ENCODE measurements around the gene SVOP. TPM values are rescaled to one million over a fixed set of nuclear protein-coding genes. Genes with fewer than 3 reads are reported as not detected.

SVOP gene
- total and polyA plus RNA-seq, 2 of the 4 experiments (the other 2 are of a cell fraction): not detected

DNA sequence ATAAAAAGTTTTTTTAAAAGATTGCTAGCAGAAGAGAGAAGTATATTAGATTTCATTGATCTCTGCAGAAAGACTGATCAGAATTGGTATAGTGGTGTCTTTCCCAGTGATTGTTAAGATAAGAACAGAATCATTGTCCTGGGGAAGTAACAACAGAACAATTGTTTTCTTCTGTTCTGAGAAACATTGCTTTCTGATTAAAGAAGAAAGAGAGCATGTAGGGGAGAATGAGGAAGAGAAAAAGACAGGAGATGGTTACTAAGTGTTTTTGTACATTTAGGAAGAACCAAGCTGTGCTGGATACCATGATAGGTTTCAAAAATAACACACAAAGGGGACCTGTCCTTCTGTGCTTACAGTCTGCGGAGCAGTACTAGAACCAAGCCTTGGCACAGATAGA lies 36.5 kb upstream of the SVOP start:
- Histone ChIP-seq H2BK5ac (ENCODE audit: low read depth, low read length, poor library complexity, severe bottlenecking) (no peak overlapping the region), H4K8ac (ENCODE audit: low read depth in 2 of 2, low read length in 2 of 2) (no peak overlapping the region), H3K27me3 (ENCODE audit: control insufficient read depth, insufficient read depth, low read length) (no peaks in the 10 kb centered on the region), H3K36me3 (ENCODE audit: control insufficient read depth, insufficient read depth, low read length) (peaks cover 5% of the 10 kb centered on the region), H3K4me3 (ENCODE audit: insufficient read depth, low read depth, low read length) (no peak overlapping the region), H3K18ac (ENCODE audit: low read depth, low read length) (no peak overlapping the region), H3K4me2 (ENCODE audit: low read depth, low read length) (no peak overlapping the region), H3K14ac (replicated peaks; ENCODE audit: low read depth, low read length) (no peak overlapping the region), H3K4ac (ENCODE audit: low read depth, low read length) (no peak overlapping the region), H2BK15ac (ENCODE audit: low read depth, low read length) (no peak overlapping the region), H3K27ac (ENCODE audit: insufficient read depth, low read length) (no peak overlapping the region), H2AK5ac (ENCODE audit: low read depth, low read length) (no peak overlapping the region), H3K23ac (ENCODE audit: low read depth, low read length) (no peak overlapping the region), H4K91ac (ENCODE audit: insufficient read depth, low read depth, low read length) (no peak overlapping the region), H2BK120ac (ENCODE audit: low read depth, low read length) (no peak overlapping the region), H2BK20ac (ENCODE audit: low read depth, low read length) (no peak overlapping the region), H3K79me1 (ENCODE audit: low read depth in 1 of 2, low read length in 2 of 2) (peaks cover 11 to 15% of the 10 kb centered on the region in 2 experiments; a peak in 3 of 4 replicates), H3K4me1 (ENCODE audit: control insufficient read depth, insufficient read depth, low read length) (0 out of 2 replicates have a peak, but pooled peaks cover 4% of the 10 kb centered on the region), H2AFZ (replicated peaks; ENCODE audit: low read length, poor library complexity) (no peak overlapping the region), H3K56ac (ENCODE audit: extremely low read depth, insufficient read depth, low read length) (no peak overlapping the region), H2AK9ac (replicated peaks; ENCODE audit: low read depth, low read length, poor library complexity) (no peak overlapping the region), H4K20me1 (ENCODE audit: insufficient read depth, low read length) (no peaks in the 10 kb centered on the region), H3K9me3 (ENCODE audit: control insufficient read depth, insufficient read depth, low read length) (no peaks in the 10 kb centered on the region), H3K9me1 (ENCODE audit: insufficient read depth, low read length) (peaks cover 5% of the 10 kb centered on the region), H3K9ac (ENCODE audit: low read depth, low read length) (no peak overlapping the region), H4K5ac (ENCODE audit: low read depth, low read length) (no peak overlapping the region)
- no CpG with 5 or more reads among the region's 1 CpG for WGBS, 2 experiments (ENCODE audit: extremely low coverage in 2 of 2, insufficient read length in 1 of 2)
- dilution Hi-C loops (cut with HindIII; ENCODE audit: low sequenced_read_pairs, unreplicated experiment): no loop called here
- TF ChIP-seq NFE2L2 (IDR thresholded peaks at IDR 0.05; ENCODE audit: low read depth, low read length) (no peak), RAD21 (IDR thresholded peaks at IDR 0.05; ENCODE audit: low read length) (no peak)
- ChIA-PET CTCF (no interaction called here), POLR2A (ENCODE audit: unreplicated experiment) (no interaction called here)
- DNase-seq: no peak
- in situ Hi-C loops (cut with MboI; ENCODE audit: low sequenced_read_pairs): no loop called here
- no TSS peak for BruUV-seq (replicated peaks)
- intact Hi-C loops (cut with micrococcal nuclease): no loop called here
- no peak for ATAC-seq (ENCODE audit: low read depth)
